GM18951 (cell line): Measurements from ENCODE around the gene CCHCR1.
A peak's percentile ranks its signal among the peaks of the same experiment; 100 is the strongest.
"Not testable (repeated sequence)": the region's sequence is repeated elsewhere in the genome, so short reads cannot be mapped to it uniquely, and the experiment has no call there.

ENCODE experiments used
- POLR2A ChIP-seq: IDR thresholded peaks from 4 replicates; pipeline ENCODE4 v1.6.1; 2011; ENCODE audit warnings: mild to moderate bottlenecking; ENCODE audit not compliant: insufficient read length, insufficient read depth; ENCODE audit errors: extremely low read depth
- in situ Hi-C: fragments of 300-500 bp; cut with MboI; formaldehyde crosslinking; loops from one replicate; pipeline ENCODE4 v1.12.0; 2022; ENCODE audit warnings: low sequenced_read_pairs, mixed read lengths, inconsistent platforms; ENCODE audit not compliant: unreplicated experiment

The CCHCR1 gene

DNA sequence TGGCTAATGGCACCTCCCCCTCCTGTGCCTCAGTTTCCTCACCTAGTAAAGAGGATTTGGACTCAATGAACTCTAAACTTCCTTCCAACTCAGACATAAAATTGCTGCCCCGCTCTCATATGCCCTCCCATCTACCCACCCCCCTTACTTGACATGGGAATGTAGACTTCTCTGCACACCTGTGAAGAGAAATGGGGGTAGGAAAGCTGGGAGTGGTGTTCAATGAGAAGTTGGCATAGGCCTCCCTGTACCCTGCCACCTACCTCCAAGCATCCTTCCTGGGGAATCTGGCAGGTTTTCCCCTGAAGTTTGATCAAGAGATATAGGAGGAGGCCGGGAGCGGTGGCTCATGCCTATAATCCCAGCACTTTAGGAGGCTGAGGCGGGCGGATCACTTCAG, 16.8 kb upstream of the CCHCR1 start:
- TF ChIP-seq POLR2A, result no peak
- in situ Hi-C loops, result no loop called here

GRCh38 chr6:31173406-31173805, 15.8 kb upstream of the CCHCR1 start:
- in situ Hi-C loops, result no loop called here
- TF ChIP-seq POLR2A, result no peak

GRCh38 chr6:31172973-31173384, 15.4 kb upstream of the CCHCR1 start:
- in situ Hi-C loops, result no loop called here
- no peak for TF ChIP-seq POLR2A

GRCh38 chr6:31171931-31172905, 14.6 kb upstream of the CCHCR1 start:
- no peak for TF ChIP-seq POLR2A
- in situ Hi-C loops, result no loop called here

DNA sequence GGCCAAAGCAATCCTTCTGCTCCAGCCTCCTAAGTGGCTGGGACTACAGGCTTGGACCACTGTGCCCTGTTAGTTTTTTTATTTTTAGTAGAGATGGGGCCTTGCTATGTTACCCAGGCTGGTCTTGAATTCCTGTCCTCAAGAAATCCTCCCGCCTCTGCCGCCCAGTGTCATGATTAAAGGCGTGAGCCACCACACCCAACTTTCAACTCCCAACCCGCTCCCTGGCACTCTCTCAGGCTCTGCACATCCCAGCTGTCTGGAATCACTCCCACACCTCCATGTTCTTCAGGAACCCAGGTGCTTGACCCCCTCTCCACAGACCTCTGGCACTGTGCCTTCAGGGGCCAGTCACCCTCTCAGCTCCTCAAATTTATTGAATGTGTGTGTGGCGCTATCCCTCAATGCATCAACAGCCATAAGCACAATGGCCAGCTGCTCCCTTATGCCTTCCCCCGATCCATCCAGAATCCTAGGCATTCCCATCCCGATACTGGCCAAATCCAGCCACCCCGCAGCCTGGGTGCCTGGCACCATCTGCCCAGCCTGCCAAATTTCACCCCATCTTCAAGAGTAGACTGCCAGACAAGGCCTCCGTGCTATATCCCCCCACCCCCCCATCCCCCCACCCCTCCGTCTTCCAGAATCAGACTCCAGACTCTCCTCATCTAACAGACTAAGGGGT, 13.5 kb upstream of the CCHCR1 start:
- in situ Hi-C loops, result no loop called here
- no peak for TF ChIP-seq POLR2A

DNA sequence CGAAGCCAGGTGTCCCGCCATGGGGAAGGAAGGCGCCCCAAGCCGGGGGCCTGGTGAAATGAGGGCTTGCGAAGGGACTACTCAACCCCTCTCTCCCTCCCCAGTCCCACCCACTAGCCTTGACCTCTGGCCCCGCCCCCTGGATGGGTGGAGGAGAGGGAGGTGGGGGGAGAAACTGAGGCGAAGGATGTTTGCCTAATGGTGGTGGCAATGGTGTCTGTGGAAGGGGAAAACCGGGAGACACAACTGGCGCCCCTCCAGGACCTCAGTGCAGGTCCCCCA, 12.9 kb upstream of the CCHCR1 start, which contains the start of gene POU5F1:
Gene POU5F1 (minus strand): TSS at position 83 of the 282 bp plus-strand sequence. CDS start 62 bp downstream, at position 21.
- TF ChIP-seq POLR2A, result no peak
- in situ Hi-C loops, result no loop called here

GRCh38 chr6:31169858-31170599, 12.4 kb upstream of the CCHCR1 start:
- in situ Hi-C loops, result not testable (repeated sequence)

DNA sequence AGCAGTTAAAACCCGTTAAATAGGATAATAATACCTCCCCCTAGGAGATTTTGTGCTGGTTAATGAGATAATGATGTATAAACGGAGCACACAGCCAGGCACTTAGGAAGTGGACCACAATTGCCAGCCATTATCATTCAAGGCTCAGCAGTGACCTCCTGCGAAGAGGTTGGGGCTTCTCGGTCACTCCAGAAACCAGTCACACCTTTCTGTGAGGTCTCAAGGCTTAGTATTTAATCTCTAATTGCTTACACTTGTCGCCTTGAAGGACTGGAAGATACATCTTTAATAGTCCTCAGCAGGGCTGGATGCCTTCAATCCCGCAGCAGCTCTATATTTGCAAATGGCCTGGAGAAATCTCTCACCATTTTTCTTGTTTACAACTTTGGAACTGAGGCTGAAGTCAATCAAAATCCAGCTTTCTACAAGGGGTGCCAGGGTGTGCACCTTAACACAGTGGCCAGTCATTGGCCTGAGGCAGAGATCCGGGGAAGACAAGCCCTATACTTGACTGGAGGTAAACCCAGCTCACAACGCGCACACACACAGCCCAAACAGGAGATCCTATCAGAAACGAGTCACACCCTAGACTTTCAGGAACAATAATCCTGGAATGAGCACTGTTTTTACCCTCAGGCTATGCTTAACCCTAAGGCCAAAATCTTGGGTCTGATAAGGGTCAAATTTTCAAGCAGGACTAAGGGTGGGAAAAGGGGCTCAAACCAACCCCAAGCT, 11.7 kb upstream of the CCHCR1 start:
- in situ Hi-C loops, result no loop called here

DNA sequence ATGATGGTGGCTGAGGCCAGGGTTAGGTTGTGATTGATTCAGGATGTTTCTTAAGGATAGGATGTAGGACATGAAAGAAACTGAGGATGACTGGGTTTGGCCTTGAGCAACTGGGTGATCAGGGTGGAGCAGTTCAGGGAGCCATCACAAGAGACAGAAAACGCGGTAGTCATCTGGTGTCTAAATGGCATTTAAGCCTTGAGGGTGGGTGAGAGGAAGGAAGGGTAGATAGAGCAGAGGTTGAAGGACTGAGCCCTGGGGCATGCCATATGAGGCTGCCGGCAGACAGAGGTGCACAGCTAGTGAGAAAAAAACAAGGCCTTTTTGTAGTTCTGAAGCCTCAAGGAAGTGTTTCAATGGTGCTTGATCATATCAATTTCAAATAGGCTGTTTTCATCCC, 11.0 kb upstream of the CCHCR1 start:
- in situ Hi-C loops, result no loop called here
- no peak for TF ChIP-seq POLR2A

More for the DNA sequence above, 11.7 kb upstream of the CCHCR1 start:
- TF ChIP-seq POLR2A, result no peak

DNA sequence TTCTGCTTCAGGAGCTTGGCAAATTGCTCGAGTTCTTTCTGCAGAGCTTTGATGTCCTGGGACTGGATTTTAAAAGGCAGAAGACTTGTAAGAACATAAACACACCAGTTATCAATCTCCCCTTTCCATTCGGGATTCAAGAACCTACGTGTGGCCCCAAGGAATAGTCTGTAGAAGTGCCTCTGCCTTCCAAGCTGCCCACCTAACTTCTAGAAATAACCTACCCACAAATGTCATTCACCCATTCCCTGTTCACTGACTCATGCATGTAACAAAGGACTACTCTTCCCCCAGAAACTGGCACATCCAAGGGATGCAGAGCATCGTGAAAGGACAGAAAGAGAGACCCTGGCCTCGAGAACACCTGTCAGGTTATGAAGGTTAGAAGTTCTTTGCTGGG, 8.4 kb upstream of the CCHCR1 start:
- TF ChIP-seq POLR2A, result no peak
- in situ Hi-C loops, result no loop called here

DNA sequence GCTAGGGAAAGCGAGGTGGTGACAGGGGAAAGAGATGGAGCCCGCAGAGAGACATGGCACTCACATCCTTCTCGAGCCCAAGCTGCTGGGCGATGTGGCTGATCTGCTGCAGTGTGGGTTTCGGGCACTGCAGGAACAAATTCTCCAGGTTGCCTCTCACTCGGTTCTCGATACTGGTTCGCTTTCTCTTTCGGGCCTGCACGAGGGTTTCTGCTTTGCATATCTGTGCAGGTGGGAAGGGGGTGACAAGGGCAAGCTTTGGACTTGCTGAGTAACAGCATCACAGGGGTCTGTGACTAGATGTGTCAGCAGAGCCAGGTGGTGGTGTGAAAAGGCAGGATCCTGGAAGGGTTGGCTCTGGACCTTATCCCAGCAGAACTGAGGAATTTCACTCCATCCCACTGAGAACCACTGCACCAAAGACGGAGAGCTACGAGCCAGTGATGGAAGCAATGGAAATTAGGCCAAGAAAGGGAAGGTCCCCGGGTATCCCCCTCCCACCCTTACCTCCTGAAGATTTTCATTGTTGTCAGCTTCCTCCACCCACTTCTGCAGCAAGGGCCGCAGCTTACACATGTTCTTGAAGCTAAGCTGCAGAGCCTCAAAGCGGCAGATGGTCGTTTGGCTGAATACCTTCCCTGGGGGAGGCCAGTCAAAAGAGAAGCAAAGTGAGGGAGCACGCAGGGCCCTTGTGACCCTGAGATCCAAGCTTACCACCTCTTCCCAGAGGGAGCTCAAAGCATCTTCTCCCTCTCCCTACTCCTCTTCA, 7.6 kb upstream of the CCHCR1 start:
- in situ Hi-C loops, result not testable (repeated sequence)
- TF ChIP-seq POLR2A, result peak; percentile 51

DNA sequence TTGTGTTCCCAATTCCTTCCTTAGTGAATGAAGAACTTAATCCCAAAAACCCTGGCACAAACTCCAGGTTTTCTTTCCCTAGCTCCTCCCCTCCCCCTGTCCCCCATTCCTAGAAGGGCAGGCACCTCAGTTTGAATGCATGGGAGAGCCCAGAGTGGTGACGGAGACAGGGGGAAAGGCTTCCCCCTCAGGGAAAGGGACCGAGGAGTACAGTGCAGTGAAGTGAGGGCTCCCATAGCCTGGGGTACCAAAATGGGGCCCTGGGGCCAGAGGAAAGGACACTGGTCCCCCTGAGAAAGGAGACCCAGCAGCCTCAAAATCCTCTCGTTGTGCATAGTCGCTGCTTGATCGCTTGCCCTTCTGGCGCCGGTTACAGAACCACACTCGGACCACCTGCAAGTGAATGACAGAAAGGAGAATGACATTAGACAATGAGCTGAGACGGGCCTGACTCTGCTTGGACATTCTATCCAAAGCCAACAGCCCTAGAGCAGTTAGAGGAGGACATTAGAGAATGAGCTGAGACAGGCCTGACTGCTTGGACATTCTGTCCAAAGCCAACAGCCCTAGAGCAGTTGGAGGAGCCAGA, 7.0 kb upstream of the CCHCR1 start:
- in situ Hi-C loops, result not testable (repeated sequence)
